Naive thymus-derived CD4-positive, alpha-beta T cell (primary cell): ENCODE results near the gene SLC12A4. TPM values are rescaled to one million over a fixed set of nuclear protein-coding genes. Genes with fewer than 3 reads are reported as not detected.
A peak's percentile ranks its signal among the peaks of the same experiment; 100 is the strongest.

Experiments
- ATAC-seq: fragments of 150-1000 bp; cut with Tn5 transposase; 2 replicates; pipeline ENCODE4 v1.10.0; 2021; ENCODE audit warnings: mild to moderate bottlenecking, moderate library complexity
- CTCF ChIA-PET: fragments of 350-600 bp; sonication (Branson Sonifier 250); formaldehyde crosslinking; loops from one replicate; lab custom pipeline; 2021; ENCODE audit warnings: antibody characterized with exemption; lab: Charles Lee
- POLR2A ChIA-PET: fragments of 350-600 bp; sonication (Branson Sonifier 250); formaldehyde crosslinking; loops from one replicate; lab custom pipeline; 2021; ENCODE audit warnings: antibody characterized with exemption, inconsistent platforms; lab: Charles Lee
- DNase-seq, 9 donors: peaks; one replicate each; pipeline versions ENCODE4 v3.0.0 to v3.0.0-alpha.2; 2020 to 2022; ENCODE audit warnings: mixed read lengths in 1 of 9
- H3K27ac ChIP-seq: one replicate; pipeline ENCODE4 v1.7.0; 2013; ENCODE audit warnings: mild to moderate bottlenecking, low read depth, low read length, moderate library complexity
- H3K27me3 ChIP-seq, 2 donors: one replicate each; pipeline ENCODE4 v1.7.0; 2013; ENCODE audit warnings: low read length in 2 of 2, mild to moderate bottlenecking in 2 of 2, moderate library complexity in 2 of 2; ENCODE audit not compliant: control insufficient read depth in 2 of 2, insufficient read depth in 2 of 2
- H3K36me3 ChIP-seq, 3 experiments: 1 replicate in 2 of 3; 2 replicates in 1 of 3; pipeline ENCODE4 v1.7.0; 2013; ENCODE audit warnings: low read length in 3 of 3, mild to moderate bottlenecking in 3 of 3, moderate library complexity in 1 of 3; ENCODE audit not compliant: insufficient read depth in 3 of 3, control insufficient read depth in 2 of 3
- H3K4me1 ChIP-seq, 2 donors: one replicate each; pipeline ENCODE4 v1.7.0; 2013; ENCODE audit warnings: low read length in 2 of 2, mild to moderate bottlenecking in 2 of 2, moderate library complexity in 1 of 2; ENCODE audit not compliant: control insufficient read depth in 2 of 2, insufficient read depth in 2 of 2
- H3K4me3 ChIP-seq: 2 replicates; pipeline ENCODE4 v1.7.0; 2013; ENCODE audit warnings: mild to moderate bottlenecking, low read length
- H3K9me3 ChIP-seq, 3 experiments: 1 replicate in 2 of 3; 2 replicates in 1 of 3; pipeline ENCODE4 v1.7.0; 2013; ENCODE audit warnings: low read length in 3 of 3; ENCODE audit not compliant: control insufficient read depth in 2 of 3
- H3K27ac Mint-ChIP-seq, 9 donors: one replicate each; pipeline ENCODE4 v1.8.0; 2020 to 2022; ENCODE audit warnings: mixed read lengths in 9 of 9, mild to moderate bottlenecking in 8 of 9, moderate library complexity in 5 of 9, inconsistent platforms in 2 of 9
- H3K27me3 Mint-ChIP-seq, 5 donors: one replicate each; pipeline ENCODE4 v1.8.0; 2021 to 2022; ENCODE audit warnings: mixed read lengths in 5 of 5, mild to moderate bottlenecking in 1 of 5
- H3K36me3 Mint-ChIP-seq, 5 donors: one replicate each; pipeline ENCODE4 v1.8.0; 2020 to 2022; ENCODE audit warnings: mixed read lengths in 5 of 5, mild to moderate bottlenecking in 3 of 5, inconsistent platforms in 1 of 5
- H3K4me1 Mint-ChIP-seq, 7 donors: one replicate each; pipeline ENCODE4 v1.8.0; 2020 to 2022; ENCODE audit warnings: mixed read lengths in 7 of 7, mild to moderate bottlenecking in 3 of 7, inconsistent platforms in 1 of 7
- H3K4me3 Mint-ChIP-seq, 10 donors: one replicate each; pipeline ENCODE4 v1.8.0; 2020 to 2022; ENCODE audit warnings: mild to moderate bottlenecking in 10 of 10, mixed read lengths in 10 of 10, moderate library complexity in 6 of 10, inconsistent platforms in 2 of 10
- H3K9me3 Mint-ChIP-seq, 11 donors: one replicate each; pipeline ENCODE4 v1.8.0; 2020 to 2022; ENCODE audit warnings: mixed read lengths in 11 of 11, mild to moderate bottlenecking in 4 of 11, inconsistent platforms in 1 of 11, moderate library complexity in 1 of 11
- intact Hi-C, 2 donors: fragments of 100-400 bp; cut with micrococcal nuclease; formaldehyde crosslinking; loops; one replicate each; pipeline ENCODE4 v1.15.1; 2023
- polyA plus RNA-seq, 2 donors: library from polyadenylated mRNA; unstranded; fragments of 300-500 nt; fragmentation: Illumina TruSeq; gene quantifications; one replicate each; pipeline ENCODE4 v1.2.3, GENCODE V29; 2021
- total RNA-seq, 6 experiments: library from RNA in 5 of 6; stranded (reverse) in 5 of 6; gene quantifications; 1 replicate in 5 of 6; 2 replicates in 1 of 6; pipeline ENCODE4 v1.2.3 and lab custom pipeline; 2021 to 2026

The SLC12A4 gene
- total and polyA plus RNA-seq, 7 experiments from 2014 or later = 3.8 to 44.4 (median 28.1) TPM

DNA sequence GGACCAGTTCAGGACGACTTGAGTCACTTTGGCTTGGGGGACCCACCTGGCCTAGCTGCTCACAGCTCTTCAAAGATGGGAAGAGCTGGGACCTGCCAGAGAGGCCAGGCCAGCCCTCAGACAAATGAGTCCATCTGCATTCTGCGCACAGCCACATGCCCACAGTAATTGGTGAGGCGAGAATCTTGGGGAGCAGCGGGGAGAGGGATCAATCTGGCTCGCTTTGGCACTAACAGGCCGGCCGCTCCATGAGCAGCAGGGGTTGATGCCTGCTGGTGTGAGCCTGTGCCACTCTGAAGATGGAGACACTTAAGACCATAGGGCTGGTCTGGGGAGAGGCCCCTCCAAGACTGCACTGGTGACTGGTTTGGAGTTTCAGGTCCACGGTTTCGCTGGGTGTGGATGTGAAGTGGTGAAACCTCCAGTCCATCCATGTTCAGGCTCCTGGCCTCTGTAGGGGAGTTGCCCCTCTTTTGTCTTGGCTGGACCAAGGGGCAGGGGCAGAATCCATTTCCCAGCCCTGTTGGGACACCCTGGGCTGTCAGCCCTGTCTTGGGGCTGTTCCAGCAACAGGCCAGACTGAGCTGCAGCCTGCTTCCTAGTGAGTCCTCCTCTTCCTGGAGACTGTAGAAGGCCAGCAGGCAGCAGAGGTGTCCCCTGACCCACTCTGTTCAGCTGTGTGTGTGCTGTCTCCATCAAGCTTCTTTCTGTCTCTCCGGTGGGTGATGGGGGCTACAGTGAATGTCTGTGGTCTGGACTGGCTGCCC, 44.1 kb downstream of the SLC12A4 start:
- POLR2A ChIA-PET = no interaction called here
- Mint-ChIP-seq H3K4me1 (peaks cover 0 to 22% (median 15%) of the 10 kb centered on the region in 7 donors), H3K36me3 (peaks cover 0 to 7% (median 0%) of the 10 kb centered on the region in 5 donors), H3K27ac (peak overlapping the region in 4 of 9 donors; percentile 5 to 49 (median 32)), H3K9me3 (no peaks in the 10 kb centered on the region), H3K4me3 (no peak overlapping the region), H3K27me3 (no peaks in the 10 kb centered on the region)
- no peaks in the 10 kb centered on the region for H3K4me1 ChIP-seq
- intact Hi-C loops = no loop called here
- ATAC-seq = no peak
- peaks cover 0 to 45% (median 0%) of the 10 kb centered on the region in 3 experiments for H3K36me3 ChIP-seq
- no peak overlapping the region for H3K4me3 ChIP-seq
- H3K27ac ChIP-seq = no peak overlapping the region
- H3K27me3 ChIP-seq = no peaks in the 10 kb centered on the region
- no peaks in the 10 kb centered on the region for H3K9me3 ChIP-seq
- CTCF ChIA-PET = interaction anchor here (1.8 kb wide), 1 partner anchor 41 kb away, joined by 5 read pairs; no protein-coding TSS in a partner anchor
- DNase-seq = no peak

DNA sequence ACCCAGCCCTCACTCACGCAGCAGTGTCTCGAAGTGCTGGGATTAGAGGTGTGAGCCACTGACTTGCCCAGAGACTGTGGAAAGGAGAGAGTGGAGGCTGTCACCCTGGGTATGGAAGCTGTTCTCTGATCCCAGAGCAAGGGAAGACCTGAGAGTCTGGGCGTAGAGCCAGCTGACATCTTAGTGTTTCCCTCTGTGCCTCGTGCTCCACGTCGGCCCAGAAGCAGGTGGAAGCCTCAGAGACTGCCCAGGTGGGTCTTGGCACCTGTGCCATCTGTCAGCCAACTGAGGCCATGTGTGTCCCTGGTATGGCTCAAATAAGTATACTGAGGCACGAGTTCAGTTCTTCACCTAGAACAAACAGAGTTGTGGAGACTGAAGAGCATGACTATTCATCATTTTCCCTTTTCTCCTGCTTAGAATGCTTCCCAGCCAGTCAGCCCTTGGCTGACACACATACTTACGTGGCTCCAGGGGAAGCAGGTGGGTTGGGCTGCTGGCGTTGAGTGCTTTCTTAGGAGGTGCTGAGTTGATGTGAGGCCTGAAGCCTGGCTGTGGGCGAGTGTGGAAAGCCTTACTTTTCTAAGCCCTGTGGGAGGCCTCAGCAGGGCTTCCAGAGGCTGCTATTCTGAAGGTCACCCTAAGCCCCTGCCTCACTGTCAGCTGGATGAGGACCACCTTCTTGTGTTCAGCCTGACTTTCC, 44.9 kb downstream of the SLC12A4 start:
- Mint-ChIP-seq H3K4me3 (no peak overlapping the region), H3K27me3 (no peaks in the 10 kb centered on the region), H3K27ac (peak overlapping the region in 4 of 9 donors; percentile 12 to 36 (median 21)), H3K36me3 (peaks cover 0 to 7% (median 0%) of the 10 kb centered on the region in 5 donors), H3K4me1 (peaks cover 0 to 21% (median 14%) of the 10 kb centered on the region in 7 donors), H3K9me3 (no peaks in the 10 kb centered on the region)
- POLR2A ChIA-PET = no interaction called here
- Histone ChIP-seq H3K36me3 (peaks cover 0 to 45% (median 0%) of the 10 kb centered on the region in 3 experiments), H3K27me3 (no peaks in the 10 kb centered on the region), H3K27ac (no peak overlapping the region), H3K4me3 (no peak overlapping the region), H3K9me3 (no peaks in the 10 kb centered on the region), H3K4me1 (no peaks in the 10 kb centered on the region)
- ATAC-seq = no peak
- CTCF ChIA-PET = interaction anchor here (1.8 kb wide), 1 partner anchor 40 kb away, joined by 5 read pairs; no protein-coding TSS in a partner anchor
- intact Hi-C loops = no loop called here
- no peak for DNase-seq

DNA sequence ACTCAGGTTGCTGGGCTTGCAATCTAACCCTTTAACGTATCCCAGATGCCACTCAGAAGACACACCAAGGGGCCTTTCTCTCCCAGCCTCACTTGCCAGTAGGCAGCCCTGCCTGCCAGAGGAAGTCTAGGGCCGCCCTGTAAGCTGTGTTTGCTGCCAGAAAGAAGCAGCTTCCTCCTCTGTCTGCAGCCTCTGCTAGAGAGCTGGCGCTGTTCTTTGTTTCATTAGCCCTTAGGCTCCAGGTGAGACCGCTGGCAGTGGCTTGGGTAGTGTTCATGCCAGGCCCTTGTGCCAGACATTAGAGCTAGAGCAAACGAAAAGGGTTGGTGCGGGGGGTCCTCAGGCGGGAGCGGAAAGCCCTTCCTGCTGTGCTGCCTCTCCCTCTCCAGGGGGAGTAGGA, 45.7 kb downstream of the SLC12A4 start:
- peaks cover 0 to 47% (median 0%) of the 10 kb centered on the region in 3 experiments for H3K36me3 ChIP-seq
- peaks cover 0 to 3% (median 0%) of the 10 kb centered on the region in 5 donors for H3K36me3 Mint-ChIP-seq
- H3K27ac Mint-ChIP-seq = peak overlapping the region in 2 of 9 donors; percentile 55 to 69

GRCh38 chr16:67922221-67922620, 46.2 kb downstream of the SLC12A4 start:
- no peaks in the 10 kb centered on the region for H3K27me3 Mint-ChIP-seq
- intact Hi-C loops = no loop called here
- H3K27me3 ChIP-seq = no peaks in the 10 kb centered on the region
- peak overlapping the region in 6 of 9 donors; percentile 17 to 74 (median 29) for H3K27ac Mint-ChIP-seq
- H3K4me1 Mint-ChIP-seq = peaks cover 5 to 24% (median 22%) of the 10 kb centered on the region in 7 donors
- peaks cover 0 to 8% (median 0%) of the 10 kb centered on the region in 5 donors for H3K36me3 Mint-ChIP-seq
- POLR2A ChIA-PET = interaction anchor here (1.0 to 1.2 kb wide), 2 partner anchors 9 to 20 kb away, joined by 5 read pairs; no protein-coding TSS in a partner anchor
- no peak overlapping the region for H3K4me3 ChIP-seq
- no peak for DNase-seq
- no peaks in the 10 kb centered on the region for H3K9me3 Mint-ChIP-seq
- CTCF ChIA-PET = no interaction called here
- ATAC-seq = no peak
- no peak overlapping the region for H3K27ac ChIP-seq
- H3K4me1 ChIP-seq = no peaks in the 10 kb centered on the region
- no peaks in the 10 kb centered on the region for H3K9me3 ChIP-seq
- no peak overlapping the region for H3K4me3 Mint-ChIP-seq
- H3K36me3 ChIP-seq = peaks cover 0 to 46% (median 0%) of the 10 kb centered on the region in 3 experiments

More for the DNA sequence above, 45.7 kb downstream of the SLC12A4 start:
- Mint-ChIP-seq H3K27me3 (no peaks in the 10 kb centered on the region), H3K4me3 (no peak overlapping the region), H3K9me3 (no peaks in the 10 kb centered on the region), H3K4me1 (peaks cover under 1 to 19% (median 17%) of the 10 kb centered on the region in 7 donors)
- Histone ChIP-seq H3K4me1 (no peaks in the 10 kb centered on the region), H3K27me3 (no peaks in the 10 kb centered on the region), H3K4me3 (no peak overlapping the region), H3K9me3 (no peaks in the 10 kb centered on the region), H3K27ac (no peak overlapping the region)
- CTCF ChIA-PET = no interaction called here
- DNase-seq = no peak
- intact Hi-C loops = no loop called here
- ATAC-seq = no peak
- POLR2A ChIA-PET = interaction anchor here (1.2 kb wide), 1 partner anchor 8 kb away, joined by 5 read pairs; no protein-coding TSS in a partner anchor

DNA sequence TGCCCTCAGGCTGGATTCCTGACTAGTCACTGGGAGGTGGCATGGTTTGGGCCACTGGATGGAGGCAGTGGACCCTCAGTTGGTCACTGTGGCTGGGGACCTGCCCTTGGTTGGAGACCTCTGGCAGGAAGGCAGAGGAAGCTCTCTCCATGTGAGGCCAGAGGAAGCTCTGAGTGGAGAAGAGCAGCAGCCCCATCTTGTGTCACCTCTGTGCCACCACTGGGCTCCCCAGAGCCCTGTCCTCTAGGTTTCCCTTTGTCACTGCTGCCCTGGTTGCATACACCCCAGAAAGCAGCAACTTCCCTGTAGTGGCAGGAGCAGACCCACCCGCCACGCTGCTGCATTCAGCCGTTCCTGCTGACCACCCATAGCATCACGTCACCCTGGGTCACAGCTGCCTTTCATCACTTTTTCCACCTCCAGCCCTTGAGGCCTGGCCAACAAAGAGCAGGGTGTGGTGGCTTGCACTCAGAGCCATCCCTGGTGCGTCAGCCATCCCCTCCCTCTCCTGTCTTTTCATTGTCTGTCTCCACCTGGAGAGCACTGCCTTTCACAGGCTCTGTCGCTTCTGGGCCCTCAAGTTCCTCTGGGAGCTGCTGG, 48.7 kb downstream of the SLC12A4 start:
- Histone ChIP-seq H3K36me3 (peaks cover 0 to 57% (median 0%) of the 10 kb centered on the region in 3 experiments), H3K4me3 (no peak overlapping the region), H3K4me1 (no peaks in the 10 kb centered on the region), H3K27ac (no peak overlapping the region), H3K27me3 (no peaks in the 10 kb centered on the region), H3K9me3 (no peaks in the 10 kb centered on the region)
- peaks cover 21 to 45% (median 40%) of the 10 kb centered on the region in 7 donors for H3K4me1 Mint-ChIP-seq
- ChIA-PET POLR2A (interaction anchor here (0.6 to 0.9 kb wide), 3 partner anchors 103 to 399 kb away, joined by 3 to 5 read pairs (median 3); partner anchors contain the start of genes DDX28 and DUS2), CTCF (interaction anchor here (0.6 to 1.1 kb wide), 2 partner anchors 248 to 399 kb away, joined by 4 to 5 read pairs; no protein-coding TSS in a partner anchor)
- ATAC-seq = no peak
- DNase-seq = no peak
- H3K4me3 Mint-ChIP-seq = no peak overlapping the region
- no peaks in the 10 kb centered on the region for H3K9me3 Mint-ChIP-seq
- intact Hi-C loops = no loop called here
- no peaks in the 10 kb centered on the region for H3K27me3 Mint-ChIP-seq
- H3K36me3 Mint-ChIP-seq = peaks cover 0 to 18% (median 0%) of the 10 kb centered on the region in 5 donors
- peak overlapping the region in 1 of 9 donors; percentile 5 for H3K27ac Mint-ChIP-seq

- Mint-ChIP-seq H3K4me3 (peak overlapping the region in 1 of 10 donors; percentile 27), H3K27me3 (no peaks in the 10 kb centered on the region), H3K36me3 (peaks cover 0 to 22% (median 0%) of the 10 kb centered on the region in 5 donors), H3K27ac (peak overlapping the region in 6 of 9 donors; percentile 28 to 81 (median 70)), H3K4me1 (peaks cover 23 to 50% (median 41%) of the 10 kb centered on the region in 7 donors), H3K9me3 (no peaks in the 10 kb centered on the region)
- Histone ChIP-seq H3K9me3 (no peaks in the 10 kb centered on the region), H3K27me3 (no peaks in the 10 kb centered on the region), H3K27ac (no peak overlapping the region), H3K4me3 (no peak overlapping the region), H3K4me1 (no peaks in the 10 kb centered on the region), H3K36me3 (peaks cover 0 to 53% (median 0%) of the 10 kb centered on the region in 3 experiments)
- DNase-seq = peak in 1 of 9 donors; percentile 44
- ATAC-seq = no peak
- intact Hi-C loops = no loop called here
- ChIA-PET CTCF (no interaction called here), POLR2A (interaction anchor here (0.7 kb wide), 1 partner anchor 179 kb away, joined by 3 read pairs; no protein-coding TSS in a partner anchor)
Measured at GRCh38 chr16:67917852-67918236, 50.6 kb downstream of the SLC12A4 start.
